Measurements from ENCODE around the gene SLC12A1.

SLC12A1 gene

GRCh38 chr15:48337607-48338006, 131.5 kb downstream of the SLC12A1 start:
- Histone ChIP-seq H3K27me3 (ENCODE audit: control insufficient read depth, insufficient read depth, low read length) (no peaks in the 10 kb centered on the region), H3K9ac (no peak overlapping the region), H3K79me2 (no peaks in the 10 kb centered on the region), H3K36me3 (ENCODE audit: control insufficient read depth, insufficient read depth, low read length) (no peaks in the 10 kb centered on the region), H2AFZ (no peak overlapping the region), H3K4me2 (ENCODE audit: low read length) (no peak overlapping the region), H3K27ac (no peak overlapping the region), H3K9me3 (ENCODE audit: control insufficient read depth, low read length) (no peaks in the 10 kb centered on the region), H3K4me3 (ENCODE audit: low read depth, low read length) (no peak overlapping the region), H3K4me1 (peaks cover 2% of the 10 kb centered on the region)
- TF ChIP-seq, protein P1, sequence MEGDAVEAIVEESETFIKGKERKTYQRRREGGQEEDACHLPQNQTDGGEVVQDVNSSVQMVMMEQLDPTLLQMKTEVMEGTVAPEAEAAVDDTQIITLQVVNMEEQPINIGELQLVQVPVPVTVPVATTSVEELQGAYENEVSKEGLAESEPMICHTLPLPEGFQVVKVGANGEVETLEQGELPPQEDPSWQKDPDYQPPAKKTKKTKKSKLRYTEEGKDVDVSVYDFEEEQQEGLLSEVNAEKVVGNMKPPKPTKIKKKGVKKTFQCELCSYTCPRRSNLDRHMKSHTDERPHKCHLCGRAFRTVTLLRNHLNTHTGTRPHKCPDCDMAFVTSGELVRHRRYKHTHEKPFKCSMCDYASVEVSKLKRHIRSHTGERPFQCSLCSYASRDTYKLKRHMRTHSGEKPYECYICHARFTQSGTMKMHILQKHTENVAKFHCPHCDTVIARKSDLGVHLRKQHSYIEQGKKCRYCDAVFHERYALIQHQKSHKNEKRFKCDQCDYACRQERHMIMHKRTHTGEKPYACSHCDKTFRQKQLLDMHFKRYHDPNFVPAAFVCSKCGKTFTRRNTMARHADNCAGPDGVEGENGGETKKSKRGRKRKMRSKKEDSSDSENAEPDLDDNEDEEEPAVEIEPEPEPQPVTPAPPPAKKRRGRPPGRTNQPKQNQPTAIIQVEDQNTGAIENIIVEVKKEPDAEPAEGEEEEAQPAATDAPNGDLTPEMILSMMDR (IDR thresholded peaks at IDR 0.05) = no peak

DNA sequence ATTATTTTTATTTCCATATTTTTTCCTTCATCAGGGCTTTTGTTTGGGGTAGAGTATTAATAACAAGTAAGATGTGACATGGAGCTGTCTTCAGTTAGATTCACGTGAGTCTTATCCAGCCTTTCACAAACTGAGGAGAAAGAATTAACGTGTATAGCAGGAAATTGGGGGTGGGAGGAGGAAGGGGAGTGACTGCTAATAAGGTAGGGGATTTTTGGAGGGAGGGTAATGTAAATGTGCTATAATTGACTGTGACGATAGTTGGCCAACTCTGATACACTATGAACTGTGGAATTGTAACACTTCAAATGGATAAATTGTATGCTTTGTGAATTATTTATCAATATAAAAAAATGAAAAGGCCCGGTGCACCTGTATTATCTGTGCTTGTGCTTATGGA, 134.0 kb downstream of the SLC12A1 start:
- no peaks in the 10 kb centered on the region for H3K27me3 ChIP-seq (ENCODE audit: control insufficient read depth, insufficient read depth, low read length)
- TF ChIP-seq, protein P1 (IDR thresholded peaks at IDR 0.05) = no peak
- H2AFZ ChIP-seq = no peak overlapping the region
- H3K9me3 ChIP-seq (ENCODE audit: control insufficient read depth, low read length) = no peaks in the 10 kb centered on the region
- H3K36me3 ChIP-seq (ENCODE audit: control insufficient read depth, insufficient read depth, low read length) = no peaks in the 10 kb centered on the region
- no peaks in the 10 kb centered on the region for H3K4me1 ChIP-seq
- no peak overlapping the region for H3K4me2 ChIP-seq (ENCODE audit: low read length)
- no peak overlapping the region for H3K27ac ChIP-seq
- H3K79me2 ChIP-seq = no peaks in the 10 kb centered on the region
- H3K4me3 ChIP-seq (ENCODE audit: low read depth, low read length) = no peak overlapping the region
- no peak overlapping the region for H3K9ac ChIP-seq

- H3K4me1 ChIP-seq = no peaks in the 10 kb centered on the region
- no peaks in the 10 kb centered on the region for H3K27me3 ChIP-seq (ENCODE audit: control insufficient read depth, insufficient read depth, low read length)
- no peak overlapping the region for H3K9ac ChIP-seq
- no peaks in the 10 kb centered on the region for H3K36me3 ChIP-seq (ENCODE audit: control insufficient read depth, insufficient read depth, low read length)
- no peak overlapping the region for H2AFZ ChIP-seq
- TF ChIP-seq, protein P1 (IDR thresholded peaks at IDR 0.05) = no peak
- no peak overlapping the region for H3K4me2 ChIP-seq (ENCODE audit: low read length)
- H3K79me2 ChIP-seq = no peaks in the 10 kb centered on the region
- H3K9me3 ChIP-seq (ENCODE audit: control insufficient read depth, low read length) = no peaks in the 10 kb centered on the region
- no peak overlapping the region for H3K27ac ChIP-seq
- no peak overlapping the region for H3K4me3 ChIP-seq (ENCODE audit: low read depth, low read length)
These were observed 137.8 kb downstream of the SLC12A1 start for GRCh38 chr15:48343865-48344264.

- Histone ChIP-seq H3K36me3 (ENCODE audit: control insufficient read depth, insufficient read depth, low read length) (no peaks in the 10 kb centered on the region), H3K4me1 (no peaks in the 10 kb centered on the region), H3K27me3 (ENCODE audit: control insufficient read depth, insufficient read depth, low read length) (no peaks in the 10 kb centered on the region), H2AFZ (no peak overlapping the region), H3K27ac (no peak overlapping the region), H3K79me2 (no peaks in the 10 kb centered on the region), H3K9ac (no peak overlapping the region), H3K4me3 (ENCODE audit: low read depth, low read length) (no peak overlapping the region), H3K9me3 (ENCODE audit: control insufficient read depth, low read length) (no peaks in the 10 kb centered on the region), H3K4me2 (ENCODE audit: low read length) (no peak overlapping the region)
- TF ChIP-seq, protein P1 (IDR thresholded peaks at IDR 0.05) = no peak
These were observed 139.4 kb downstream of the SLC12A1 start for GRCh38 chr15:48345516-48345915.

- Histone ChIP-seq H3K27me3 (ENCODE audit: control insufficient read depth, insufficient read depth, low read length) (no peaks in the 10 kb centered on the region), H3K4me2 (ENCODE audit: low read length) (no peak overlapping the region), H3K9me3 (ENCODE audit: control insufficient read depth, low read length) (no peaks in the 10 kb centered on the region), H3K36me3 (ENCODE audit: control insufficient read depth, insufficient read depth, low read length) (no peaks in the 10 kb centered on the region), H3K4me1 (no peaks in the 10 kb centered on the region), H3K9ac (no peak overlapping the region), H3K27ac (no peak overlapping the region), H3K4me3 (ENCODE audit: low read depth, low read length) (no peak overlapping the region), H2AFZ (peak overlapping the region; percentile 50), H3K79me2 (no peaks in the 10 kb centered on the region)
- TF ChIP-seq, protein P1 (IDR thresholded peaks at IDR 0.05) = peak; percentile 68
These were observed 146.5 kb downstream of the SLC12A1 start for GRCh38 chr15:48352474-48353072.
